Measurements from ENCODE around the gene HAS3.

Gene HAS3

DNA sequence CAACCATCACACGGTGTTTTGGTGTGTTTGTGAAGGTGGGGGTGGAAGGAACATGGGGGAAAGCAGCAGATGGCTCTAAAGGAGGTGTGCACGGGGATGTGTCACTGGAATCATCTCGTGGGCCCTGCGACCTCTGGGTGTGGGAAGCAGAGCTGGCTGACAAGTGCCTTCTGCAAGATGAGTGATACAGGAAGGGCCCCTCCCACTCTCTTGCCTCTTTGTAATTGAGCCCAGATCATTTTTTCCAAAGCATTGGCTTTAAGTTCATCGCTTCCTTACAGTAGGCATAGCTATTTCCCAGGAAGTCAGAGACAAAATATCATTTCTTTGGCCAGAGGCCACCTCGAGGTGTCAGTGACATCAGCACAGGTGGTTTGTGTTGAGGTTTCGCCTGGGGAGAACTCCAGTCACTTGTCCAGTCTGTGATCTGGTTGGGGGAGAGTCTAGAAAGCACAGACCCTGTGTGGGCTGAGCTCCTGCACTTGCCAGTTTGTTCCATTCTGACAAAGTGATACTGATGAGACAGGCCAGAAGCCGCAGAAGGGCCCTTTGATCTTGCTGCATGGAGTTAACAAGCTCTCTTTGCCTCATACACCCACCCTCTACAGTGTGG lies 60.9 kb downstream of the HAS3 start:
- no peak for FAIRE-seq
- no peak for DNase-seq (ENCODE audit: insufficient read length)
- TF ChIP-seq TAF1 (IDR thresholded peaks at IDR 0.05; ENCODE audit: borderline replicate concordance, low read depth, low read length) (no peak), POLR2AphosphoS5 (IDR thresholded peaks at IDR 0.05; ENCODE audit: low read depth, low read length) (no peak), POLR2A (IDR thresholded peaks at IDR 0.05; ENCODE audit: low read depth, low read length) (no peak)

DNA sequence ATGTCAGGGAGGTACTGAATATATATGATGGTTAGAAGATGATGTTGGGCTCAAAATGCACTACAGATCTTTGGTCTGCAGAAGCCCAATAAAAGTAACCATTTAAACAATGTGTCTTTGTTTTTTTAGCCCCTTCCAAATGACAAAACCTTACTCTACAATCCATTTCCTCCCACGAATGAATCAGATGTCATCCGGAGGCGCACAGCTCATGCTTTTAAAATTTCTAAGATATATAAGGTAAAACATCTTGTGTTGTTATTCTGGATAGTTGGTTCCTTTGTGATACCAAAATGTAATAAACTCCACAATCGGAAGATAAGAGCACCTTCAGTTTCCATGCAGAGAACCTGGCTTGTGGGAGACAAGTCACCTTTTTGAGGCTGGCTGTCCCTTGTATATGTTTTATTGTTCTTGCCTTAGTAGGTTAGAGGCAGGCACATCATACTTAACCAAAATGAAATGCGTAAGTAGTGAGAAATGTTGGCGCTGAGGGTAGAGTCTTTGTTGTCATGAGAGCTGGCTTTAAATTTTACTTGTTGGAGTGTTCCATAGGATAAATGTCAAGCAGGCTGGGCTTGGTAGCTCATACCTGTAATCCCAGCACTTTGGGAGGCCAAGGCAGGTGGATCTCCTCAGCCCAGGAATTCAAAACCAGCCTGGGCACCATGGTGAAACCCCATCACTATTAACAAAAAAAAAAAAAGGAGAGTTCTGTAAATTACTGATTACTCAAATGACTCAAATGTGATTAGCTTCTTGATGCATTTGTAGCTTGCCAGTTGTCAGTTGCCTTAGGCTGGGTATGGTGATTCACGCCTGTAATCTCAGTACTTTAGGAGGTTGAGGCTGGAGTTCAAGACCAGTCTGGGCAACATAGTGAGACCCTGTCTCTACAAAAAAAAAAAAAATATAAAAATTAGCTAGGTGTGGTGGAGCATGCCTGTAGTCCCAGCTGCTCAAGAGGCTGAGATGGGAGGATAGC lies 61.8 kb downstream of the HAS3 start:
- FAIRE-seq (no peak), DNase-seq (ENCODE audit: insufficient read length) (no peak)
- TF ChIP-seq POLR2A (IDR thresholded peaks at IDR 0.05; ENCODE audit: low read depth, low read length) (no peak), TAF1 (IDR thresholded peaks at IDR 0.05; ENCODE audit: borderline replicate concordance, low read depth, low read length) (no peak)

All from GM12892 (cell line).